Islet precursor cell (in vitro differentiated cells): ENCODE measurements around the gene FGD2.
"Not testable (repeated sequence)": the region's sequence is repeated elsewhere in the genome, so short reads cannot be mapped to it uniquely, and the experiment has no call there.

Experiments
- DNase-seq: peaks from one replicate; pipeline ENCODE4 v3.0.0-alpha.2; 2018

The FGD2 gene

DNA sequence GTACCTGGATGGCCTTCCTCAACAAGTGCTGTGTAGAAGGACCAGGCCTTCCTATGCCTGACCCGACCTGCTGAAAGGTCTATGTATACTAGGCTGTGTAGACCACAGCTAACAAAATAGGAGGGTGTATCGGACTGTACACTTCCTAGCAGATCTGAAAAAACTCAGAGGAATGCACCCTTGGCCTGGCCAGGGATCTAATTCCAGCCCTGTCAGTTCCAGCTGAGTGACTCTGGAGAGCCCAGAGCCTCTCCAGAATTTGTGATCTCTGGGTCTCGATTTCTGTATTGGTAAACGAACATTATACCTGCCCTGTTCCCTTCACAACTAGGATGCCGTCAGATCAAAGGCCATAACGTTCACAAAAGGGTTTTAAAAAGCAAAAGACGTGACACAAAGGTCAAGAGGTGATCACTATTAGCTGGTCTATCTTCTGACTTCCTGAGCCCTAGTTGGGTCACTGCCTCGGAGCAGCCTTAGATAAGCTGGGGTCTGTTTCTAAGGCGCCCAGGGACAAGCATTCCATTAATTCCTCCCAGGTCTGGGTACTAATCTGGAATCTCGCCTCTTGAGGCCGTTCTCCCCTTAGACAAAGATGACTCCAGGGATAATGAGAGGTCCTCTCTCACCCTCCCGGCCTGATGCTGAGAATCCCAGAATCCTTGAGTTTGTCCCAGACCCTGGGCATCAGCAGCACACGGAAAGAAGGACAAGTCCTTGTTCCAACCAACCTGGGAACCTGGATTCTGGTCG is 33.4 kb upstream of the FGD2 start:
- DNase-seq = no peak

DNA sequence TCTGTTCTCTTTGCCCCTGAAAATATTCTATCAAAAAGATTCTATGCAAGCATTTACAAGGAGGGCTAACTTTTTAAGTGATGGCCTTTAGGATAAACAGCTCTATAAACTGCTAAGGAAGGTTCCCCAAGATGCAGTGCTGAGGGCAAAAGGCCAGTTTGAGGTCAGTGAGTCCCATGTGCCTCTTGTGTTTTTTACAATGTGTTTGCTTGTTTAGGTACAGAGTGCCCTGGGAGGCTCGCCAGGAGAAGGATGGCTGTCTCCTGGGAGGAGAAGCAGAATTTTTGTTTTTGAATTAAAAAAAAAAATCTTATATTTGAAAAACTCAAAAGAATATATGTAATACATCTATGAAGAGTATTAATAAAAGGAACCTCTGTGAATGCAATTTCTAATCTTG is 32.3 kb upstream of the FGD2 start:
- no peak for DNase-seq

DNA sequence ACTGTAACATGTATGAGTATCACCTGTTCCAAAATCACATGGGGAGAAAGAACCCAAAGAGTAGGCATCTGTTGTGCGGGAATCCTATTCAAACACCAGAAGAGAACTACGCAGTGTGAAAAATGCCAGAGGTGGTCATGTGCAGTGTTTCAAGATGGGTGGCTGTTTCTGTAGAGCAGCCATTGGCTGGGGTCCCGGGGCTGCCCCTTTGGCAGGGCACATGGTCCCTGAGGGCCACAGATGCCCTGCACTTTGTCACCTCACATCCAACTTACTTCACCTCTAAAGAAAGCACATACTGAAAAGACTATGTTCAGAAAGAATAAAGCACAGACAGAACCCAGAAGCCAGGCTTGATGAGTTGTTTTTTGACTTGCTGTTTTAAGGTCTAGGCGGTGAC is 31.8 kb upstream of the FGD2 start:
- no peak for DNase-seq

DNA sequence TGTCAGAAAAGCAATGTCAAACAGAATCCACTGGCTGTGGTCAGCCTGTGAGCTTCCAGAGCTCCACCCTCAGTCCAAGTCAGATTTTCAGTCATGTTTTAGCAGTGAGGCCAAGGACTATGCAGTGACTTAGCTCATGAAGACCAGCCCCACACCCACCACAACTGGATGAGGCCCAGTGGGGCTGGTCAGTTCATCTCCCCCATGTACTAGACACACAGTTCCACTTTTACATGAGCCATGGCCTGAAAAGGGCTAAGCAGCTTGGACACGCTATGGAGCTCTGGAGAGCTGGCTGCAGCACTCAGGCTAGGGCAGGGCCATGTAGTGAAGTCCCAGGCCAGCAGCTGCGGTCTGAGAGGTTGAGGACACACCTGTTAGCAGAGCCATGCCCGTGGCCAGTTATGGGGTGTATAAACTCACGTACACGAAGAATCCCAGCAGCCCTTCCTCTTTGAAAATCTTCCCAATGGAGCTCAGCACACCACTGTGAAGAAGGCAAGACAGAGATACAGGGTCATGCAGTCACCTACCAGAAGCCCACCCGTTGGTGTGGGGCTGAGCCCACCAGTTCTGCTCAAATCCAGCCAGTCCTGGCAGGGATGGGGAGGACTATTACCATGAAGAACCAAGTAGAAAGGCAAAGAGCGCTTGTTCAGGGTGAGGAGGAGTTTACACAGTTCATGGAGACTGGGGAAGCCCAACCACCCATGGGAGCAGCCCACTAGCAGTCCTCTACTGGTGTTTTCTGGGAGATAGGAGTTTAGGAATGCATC is 30.0 kb upstream of the FGD2 start:
- no peak for DNase-seq

DNA sequence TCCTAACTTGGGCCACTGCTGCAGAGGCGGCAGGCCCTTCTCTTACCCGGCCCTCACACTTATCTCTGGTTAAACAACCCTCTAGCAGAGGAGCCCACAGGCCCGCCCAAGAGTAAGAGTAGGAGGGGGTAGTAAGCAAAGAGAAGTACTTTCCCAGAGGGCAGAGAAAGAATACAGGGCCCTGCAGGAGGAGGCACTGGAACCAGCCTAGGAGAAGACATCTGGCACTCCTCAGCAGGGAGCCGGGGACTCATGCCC is 29.5 kb upstream of the FGD2 start:
- DNase-seq = no peak

DNA sequence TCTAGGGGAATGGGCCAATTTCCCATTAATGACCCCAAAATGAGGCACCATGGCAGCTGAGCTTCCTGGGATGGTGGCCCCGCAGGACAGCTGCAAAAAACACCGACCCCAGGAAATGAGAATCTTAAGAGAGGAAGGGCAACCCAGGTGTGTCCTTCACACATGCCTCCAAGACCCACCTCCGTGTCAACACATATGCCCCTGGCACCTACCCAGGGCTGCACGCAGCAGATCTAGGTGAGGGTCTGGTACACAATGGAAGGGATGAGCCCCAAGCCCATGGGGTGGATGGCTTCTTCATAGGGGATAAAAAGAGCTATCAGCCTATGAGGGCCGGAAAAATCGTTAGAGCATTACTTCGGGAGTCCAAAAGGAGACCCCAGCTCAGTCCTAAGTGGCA is 28.9 kb upstream of the FGD2 start:
- no peak for DNase-seq

DNA sequence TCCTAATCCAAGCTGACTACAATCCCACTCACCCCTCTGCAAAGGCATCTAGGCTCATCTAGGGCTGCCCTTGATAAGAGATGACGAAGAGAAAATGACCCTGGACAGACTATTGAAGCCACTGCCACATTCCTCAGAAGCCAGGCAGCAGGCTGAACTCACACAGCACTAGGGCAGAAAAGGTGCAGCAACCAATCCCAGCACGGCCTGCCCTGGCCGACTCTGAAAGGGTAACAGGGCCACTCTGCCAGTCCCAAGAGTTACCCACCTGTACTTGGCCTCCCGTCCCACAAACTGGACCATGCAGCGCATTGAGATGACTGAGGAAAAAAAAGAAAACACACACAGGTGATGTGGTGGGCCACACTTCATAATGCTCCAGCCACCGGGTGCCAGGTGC is 28.5 kb upstream of the FGD2 start:
- no peak for DNase-seq

DNA sequence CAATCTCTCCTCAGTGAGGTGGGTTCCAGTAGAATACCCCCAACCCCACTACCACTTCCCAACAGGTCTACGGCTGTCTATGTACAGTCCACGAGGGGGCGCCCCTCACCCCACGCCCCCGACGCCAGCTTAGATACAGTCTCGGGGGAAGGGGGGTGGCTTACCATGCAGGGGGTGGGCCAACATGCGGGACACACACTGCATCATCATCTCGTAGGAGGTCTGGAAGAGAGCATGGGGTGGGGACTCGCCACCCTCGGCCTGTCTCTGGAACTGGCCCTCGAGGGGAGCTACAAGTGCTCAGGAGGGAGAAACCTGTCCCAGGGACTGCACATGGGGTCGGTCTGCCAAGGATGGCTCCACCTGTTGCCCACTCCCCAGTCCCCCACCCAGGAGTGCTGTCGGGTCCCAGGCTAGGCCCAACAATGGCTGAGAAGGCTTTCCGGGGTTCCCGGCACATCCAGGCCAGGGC is 27.9 kb upstream of the FGD2 start:
- no peak for DNase-seq

DNA sequence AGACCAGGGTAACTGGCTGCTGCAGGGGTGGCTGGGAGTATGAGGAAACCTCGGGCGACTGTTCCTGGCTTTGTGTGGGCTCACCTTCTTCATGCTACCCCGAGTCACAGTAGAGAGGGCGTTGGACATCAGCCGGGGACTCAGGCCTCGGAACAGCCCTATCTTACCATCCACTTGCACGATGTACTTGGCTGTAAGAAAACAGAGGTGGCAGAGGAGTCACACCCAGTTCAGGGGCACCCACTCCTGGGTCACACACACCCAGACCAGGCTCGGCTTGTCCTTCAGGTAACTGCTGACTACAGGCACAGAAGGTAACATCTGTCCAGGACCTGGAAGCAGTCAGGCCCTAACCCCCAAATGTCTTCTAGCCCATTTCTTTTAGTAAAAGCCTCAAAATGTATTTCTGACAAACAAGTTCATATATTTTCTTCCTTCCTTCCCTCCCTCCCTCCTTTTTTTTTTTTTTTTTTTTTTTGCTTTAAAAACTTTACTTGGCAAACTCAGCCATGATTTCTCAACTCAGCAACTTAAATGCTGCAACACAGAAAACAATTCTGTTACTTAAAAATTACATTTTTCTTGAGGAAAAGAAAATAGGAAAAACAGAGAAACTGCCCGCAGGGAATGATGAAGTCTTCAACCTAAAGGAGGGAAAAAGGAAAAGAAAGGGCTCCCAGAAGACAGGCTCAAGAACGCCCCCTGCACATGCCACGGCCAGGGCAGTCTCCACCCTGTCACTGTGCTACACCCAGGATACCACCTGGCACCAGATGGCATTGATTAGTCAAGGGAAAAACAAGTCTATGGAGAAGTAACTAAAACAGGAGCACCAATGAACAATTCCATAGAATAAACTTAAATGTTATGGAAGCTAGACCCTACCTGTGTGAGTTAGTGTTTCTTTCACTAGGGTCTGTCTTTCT is 26.8 kb upstream of the FGD2 start:
- DNase-seq = no peak

DNA sequence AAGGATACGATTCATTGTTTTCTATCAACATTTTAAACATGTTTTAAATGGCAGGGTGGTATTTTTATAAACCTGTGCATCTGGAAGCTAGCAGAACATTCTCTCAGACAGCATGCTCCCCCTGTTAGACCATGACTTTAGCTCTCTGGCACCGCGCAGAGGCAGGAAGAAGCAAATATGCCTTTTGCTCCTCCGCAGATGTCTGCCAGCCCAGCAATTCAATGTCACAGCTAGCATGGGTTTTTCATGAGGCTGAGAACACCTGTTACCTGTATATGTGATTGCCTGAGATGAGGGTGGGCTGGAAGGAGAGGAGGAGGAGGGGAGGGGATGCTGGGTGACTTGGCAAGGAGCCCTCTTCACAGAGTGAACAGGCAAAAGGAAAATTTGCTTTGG is 26.1 kb upstream of the FGD2 start:
- no peak for DNase-seq

DNA sequence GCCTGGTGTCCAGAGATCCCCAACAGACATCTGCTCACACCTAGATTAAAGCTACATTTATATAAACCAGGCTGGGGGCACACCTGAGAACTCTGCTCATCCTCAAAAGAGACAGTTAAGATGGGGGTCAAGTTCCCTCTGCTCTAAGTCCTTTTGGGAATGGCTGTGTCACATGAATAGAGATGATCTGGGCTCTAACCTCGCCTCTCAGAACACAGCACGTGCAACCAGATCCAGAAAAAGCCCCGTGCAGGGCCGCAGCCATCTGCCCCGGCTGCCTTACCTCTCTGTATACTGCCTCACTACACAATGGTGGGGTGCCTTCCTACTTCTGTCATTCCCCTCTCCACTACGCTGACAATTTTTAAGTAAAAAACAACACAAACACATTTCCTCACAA is 25.3 kb upstream of the FGD2 start:
- no peak for DNase-seq

DNA sequence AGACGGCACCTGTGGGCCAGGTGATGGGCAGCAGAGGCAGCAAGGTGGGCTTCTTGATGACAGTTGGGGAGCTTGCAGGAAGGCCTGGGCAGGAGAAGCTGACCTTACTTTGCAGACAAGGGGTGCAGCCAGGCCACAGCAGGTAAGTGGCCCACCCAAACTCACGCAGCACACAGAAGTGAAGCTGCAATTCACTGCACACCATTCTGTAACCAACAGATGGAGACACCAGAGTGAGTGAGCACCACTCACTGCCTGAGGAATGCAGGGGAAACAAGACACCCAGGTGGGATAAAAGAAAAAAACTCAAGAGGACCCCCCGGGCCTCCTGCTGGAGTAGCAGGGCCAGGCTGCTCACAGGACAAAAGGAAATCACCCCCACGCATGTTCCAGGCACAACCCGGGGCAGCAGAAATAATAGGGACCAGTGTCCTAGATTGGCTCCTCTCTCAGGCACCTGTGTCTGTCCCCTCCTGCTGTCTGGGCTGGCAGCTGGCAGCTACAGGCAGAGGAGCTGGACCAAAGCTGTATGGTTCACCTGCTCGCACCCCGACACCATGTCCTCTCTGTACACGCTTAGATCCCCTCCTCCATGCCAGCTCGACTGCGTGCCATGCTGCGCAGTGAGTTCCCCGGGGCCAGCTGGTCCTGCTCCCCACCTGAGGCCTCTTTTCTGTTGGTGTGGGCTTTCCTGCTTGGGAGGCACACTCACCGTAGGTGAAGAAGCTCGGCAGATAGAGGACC is 24.4 kb upstream of the FGD2 start:
- DNase-seq = no peak

DNA sequence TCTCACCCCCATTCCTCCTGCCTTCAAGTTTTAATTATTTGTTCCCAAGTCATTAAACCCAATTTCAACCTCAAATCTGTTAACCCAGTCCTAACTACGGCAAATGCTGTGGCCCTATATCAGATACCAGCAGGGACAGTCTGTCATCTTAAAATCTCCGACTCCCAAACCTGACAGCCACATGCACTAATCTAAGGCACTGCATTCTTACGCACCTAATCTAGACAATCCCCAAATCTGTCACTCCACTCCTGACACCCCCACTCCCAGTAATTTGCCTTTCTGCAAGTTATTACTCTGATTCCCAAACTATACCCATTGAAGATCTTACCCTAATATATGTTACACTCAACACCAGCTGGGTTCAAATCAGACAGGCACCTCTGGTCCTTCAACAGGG is 21.9 kb upstream of the FGD2 start:
- DNase-seq = no peak

DNA sequence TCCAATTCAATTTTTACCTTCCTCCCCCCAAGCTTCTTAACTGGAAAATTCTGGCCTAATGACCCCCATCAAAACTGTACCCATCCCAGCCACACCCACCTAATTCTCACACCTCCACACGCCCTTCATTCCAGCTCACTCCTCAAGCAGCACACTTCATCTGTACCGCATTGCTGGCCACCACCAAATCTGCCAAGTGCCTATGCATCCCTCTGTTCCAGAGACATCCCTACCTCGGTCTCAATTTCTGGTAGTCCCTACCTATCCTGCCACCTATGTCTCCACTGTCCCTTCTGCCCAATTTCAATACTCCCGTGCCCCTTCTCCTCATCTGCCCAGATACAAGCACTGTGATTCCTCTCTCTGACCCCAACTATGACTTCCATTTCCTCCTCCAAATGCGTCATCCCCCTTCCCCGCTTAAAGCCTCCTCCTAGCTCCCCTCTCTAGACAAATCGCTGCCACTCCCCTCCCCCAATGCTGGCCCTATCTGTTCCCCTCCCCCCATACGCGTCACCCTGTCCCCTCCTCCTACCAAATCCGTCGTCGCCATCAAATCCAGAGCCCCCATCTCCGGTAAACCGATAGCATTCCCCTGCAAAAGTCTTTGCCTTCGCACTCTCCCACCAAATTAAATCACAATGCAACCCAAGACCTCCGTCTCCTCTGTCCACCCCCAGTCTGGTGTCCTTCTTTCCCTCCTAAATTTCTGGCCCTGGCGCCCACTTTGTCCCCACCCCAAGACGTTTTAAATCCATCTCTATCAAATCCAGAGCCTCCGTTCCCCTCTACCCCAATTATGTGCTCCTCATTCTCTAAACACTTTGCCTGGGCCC is 20.7 kb upstream of the FGD2 start:
- peak; percentile 76 for DNase-seq

DNA sequence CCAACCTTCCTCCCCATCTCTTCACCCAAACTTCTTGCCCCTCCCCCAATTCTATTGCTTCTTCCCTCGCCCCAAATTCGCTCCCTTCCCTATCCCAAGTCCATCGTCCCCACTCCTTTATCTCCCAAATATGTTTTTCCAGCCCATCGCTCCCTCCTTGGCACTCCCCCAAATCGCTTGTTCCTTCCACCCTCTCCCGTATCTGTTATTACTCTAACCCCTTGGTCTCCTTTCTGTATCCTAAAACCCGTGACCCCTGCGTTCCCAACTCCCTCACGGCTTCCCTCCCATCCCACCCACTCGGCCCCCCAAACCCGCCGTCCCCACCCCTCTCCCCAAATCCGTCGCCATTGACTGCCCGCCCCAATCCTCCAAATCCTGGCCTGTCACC is 20.0 kb upstream of the FGD2 start:
- no peak for DNase-seq

DNA sequence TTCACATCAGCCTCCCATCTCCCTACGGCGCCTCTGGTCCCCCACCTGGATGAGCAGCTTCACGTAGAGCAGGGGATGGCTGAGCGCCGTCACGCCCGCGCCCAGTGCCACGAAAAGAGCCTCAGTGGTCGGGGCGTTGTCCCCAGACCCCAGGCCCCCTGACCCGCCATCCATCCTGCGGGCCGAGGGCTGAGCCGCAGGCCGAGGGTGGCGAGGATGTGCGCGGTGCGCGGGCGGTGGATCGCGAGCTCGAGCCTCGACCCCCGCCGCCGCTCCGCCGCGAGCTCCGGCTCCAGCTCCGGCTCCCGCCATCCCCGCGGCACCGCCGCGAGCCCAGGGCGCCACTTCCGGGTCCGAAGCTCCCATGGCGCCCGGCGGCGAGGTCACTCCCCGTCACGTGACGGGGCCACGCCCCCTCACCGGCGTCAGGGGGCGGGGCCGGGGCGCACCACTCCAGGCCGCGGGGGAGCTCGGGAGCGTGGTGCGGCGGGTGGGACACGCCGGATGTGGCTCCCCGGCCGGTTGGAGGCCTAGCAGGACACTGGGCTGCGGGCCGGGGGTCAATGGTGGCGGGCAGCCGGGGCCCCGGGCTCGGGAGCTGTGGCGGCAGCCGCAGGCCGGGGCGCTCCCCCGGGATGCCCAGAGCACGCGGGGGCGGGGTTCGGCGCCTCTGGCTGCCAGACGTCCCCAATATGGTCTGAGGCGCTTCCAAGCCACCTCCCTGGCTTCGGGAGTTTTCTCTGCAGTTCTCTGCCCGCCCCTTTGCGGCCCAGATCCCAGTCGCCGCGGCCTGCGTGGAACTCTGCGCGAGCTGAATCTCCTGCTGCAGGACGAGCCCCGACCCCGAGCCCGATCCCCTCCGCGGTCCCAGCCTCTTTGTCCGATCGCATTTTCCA is 19.4 kb upstream of the FGD2 start, which contains the start of gene MTCH1:
MTCH1 (minus strand) TSS at position 389 of the 896 bp plus-strand sequence; CDS start at position 366, 23 bp downstream.
- DNase-seq = peak; percentile 94

DNA sequence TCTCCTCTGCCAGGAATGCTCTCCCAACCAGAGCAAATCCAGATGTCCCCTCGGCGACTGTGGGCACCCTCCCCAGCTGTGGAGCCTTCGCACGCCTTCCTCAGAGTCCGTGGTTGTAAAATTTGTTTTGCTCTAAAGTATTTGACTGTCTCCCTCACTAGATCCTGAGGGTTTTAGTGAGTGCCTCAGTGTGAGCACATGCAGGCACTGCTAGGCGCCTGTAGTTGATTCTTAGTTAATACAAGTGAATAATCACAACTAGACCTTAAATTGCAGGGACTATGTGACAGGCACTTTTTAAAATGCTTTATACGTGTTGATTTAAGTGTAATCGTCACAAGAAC is 18.8 kb upstream of the FGD2 start:
- DNase-seq = no peak

DNA sequence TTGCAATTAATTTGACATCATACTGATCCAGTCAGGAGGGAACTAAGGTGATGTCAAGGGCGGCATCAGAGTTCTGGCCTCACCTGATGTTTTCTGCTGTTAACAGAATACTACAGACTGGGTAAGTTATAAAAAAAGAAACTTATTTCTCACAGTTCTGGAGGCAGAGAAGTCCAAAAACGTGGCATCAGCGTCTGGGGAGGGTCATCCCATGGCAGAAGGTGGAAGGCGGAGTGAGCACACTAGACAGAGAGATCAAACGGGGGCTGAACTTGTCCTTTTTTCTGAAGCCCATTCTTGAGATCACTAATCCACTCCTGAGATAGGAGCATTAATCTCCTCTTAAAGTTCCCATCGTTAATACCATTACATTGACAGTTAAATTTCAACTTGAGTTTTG is 16.2 kb upstream of the FGD2 start:
- DNase-seq = no peak

DNA sequence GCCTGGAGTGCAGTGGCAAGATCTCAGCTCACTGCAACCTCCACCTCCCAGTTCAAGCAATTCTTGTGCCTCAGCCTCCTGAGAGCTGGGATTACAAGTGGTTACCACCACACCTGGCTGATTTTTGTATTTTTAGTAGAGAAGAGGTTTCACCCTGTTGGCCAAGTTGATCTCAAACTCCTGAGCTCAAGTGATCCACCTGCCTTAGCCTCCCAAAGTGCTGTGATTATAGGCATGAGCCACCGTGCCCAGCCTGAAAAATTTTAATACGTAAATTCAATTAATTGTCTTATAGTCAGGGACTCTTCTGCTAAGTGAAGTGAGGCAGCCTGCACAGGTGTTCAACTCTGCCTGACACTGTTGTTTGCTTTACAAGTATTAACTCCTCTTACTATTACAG is 15.1 kb upstream of the FGD2 start:
- DNase-seq = not testable (repeated sequence)

DNA sequence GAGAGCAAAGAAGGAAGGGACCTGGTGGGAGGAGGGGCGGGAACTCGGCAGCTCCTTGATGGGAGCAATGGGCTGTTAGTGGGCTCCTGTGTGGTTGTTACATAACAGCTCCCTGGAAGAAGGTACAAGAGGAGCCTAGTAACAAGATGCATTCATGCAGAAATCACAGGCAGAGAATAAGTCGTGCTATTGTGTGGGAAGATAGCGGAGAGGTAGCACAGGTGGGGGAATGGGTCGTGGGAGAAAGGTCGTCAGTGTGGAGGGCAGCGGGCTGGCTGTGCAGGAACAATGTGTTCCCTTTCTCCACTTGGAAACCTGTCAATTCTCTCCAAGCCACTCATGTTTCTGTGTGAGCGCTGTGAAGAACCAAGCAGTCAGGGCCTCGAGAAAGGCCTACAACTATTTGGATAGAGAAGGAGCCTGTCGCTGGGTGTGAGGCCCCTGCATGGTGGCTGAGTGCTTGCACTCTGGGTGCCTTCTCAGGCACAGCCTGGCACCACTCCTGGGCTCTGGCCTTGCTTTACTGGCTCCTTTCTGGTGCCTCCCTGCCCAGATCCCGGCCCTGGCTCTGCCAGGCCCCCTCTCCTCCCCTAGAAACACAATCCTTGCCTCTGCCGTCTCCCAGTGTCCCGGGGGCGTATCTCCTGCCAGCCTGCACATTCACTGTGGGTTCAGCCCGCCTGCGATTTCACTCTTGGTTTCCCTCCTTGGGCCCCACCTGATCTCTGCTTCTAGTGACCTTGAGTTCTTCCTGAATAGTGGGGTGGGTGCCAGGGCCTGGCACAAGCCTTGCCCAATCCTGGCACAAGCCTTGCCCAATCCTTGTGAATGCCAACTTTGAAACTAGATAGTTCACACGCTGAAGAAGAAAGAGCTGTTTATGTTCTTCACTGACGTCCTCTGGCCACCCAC is 7.4 kb upstream of the FGD2 start:
- no peak for DNase-seq
